K562 (cell line): Measurements from ENCODE around the gene AP3B2. TPM values are rescaled to one million over a fixed set of nuclear protein-coding genes. Genes with fewer than 3 reads are reported as not detected.

Experiments used
- BMI1 ChIP-seq: fragments of 150-350 bp; IDR thresholded peaks from 2 replicates; pipeline ENCODE4 v1.6.1; 2014; ENCODE audit warnings: low read length
- CTBP1 ChIP-seq: fragments of 450-650 bp; IDR thresholded peaks from 2 replicates; pipeline ENCODE4 v1.6.1; 2016; ENCODE audit warnings: borderline replicate concordance
- ESRRA ChIP-seq: fragments of 450-650 bp; IDR thresholded peaks from 2 replicates; pipeline ENCODE4 v1.6.1; 2014; ENCODE audit warnings: low read depth, mild to moderate bottlenecking, moderate library complexity, borderline replicate concordance
- ETV1 ChIP-seq: fragments of 450-650 bp; conservative IDR thresholded peaks from 2 replicates; pipeline ENCODE4 v1.6.1; 2016; ENCODE audit warnings: missing genetic modification characterization, control low read depth, low read depth, missing compliant biosample characterization
- EZH2 ChIP-seq: IDR thresholded peaks from 2 replicates; pipeline ENCODE4 v1.6.1; 2012; ENCODE audit warnings: low read depth, mild to moderate bottlenecking, inconsistent platforms, low read length, borderline replicate concordance
- MCM2 ChIP-seq: fragments of 450-650 bp; IDR thresholded peaks from 2 replicates; pipeline ENCODE4 v1.6.1; 2017; ENCODE audit warnings: low read depth, mild to moderate bottlenecking
- NCOA4 ChIP-seq: fragments of 450-650 bp; IDR thresholded peaks from 2 replicates; pipeline ENCODE4 v1.6.1; 2018; ENCODE audit warnings: mild to moderate bottlenecking; ENCODE audit not compliant: partially characterized antibody
- NFE2L1 ChIP-seq: fragments of 450-650 bp; IDR thresholded peaks from 2 replicates; pipeline ENCODE4 v1.6.1; 2016; ENCODE audit warnings: missing genetic modification characterization, low read depth, mild to moderate bottlenecking, missing compliant biosample characterization, moderate library complexity, borderline replicate concordance
- PTTG1 ChIP-seq: fragments of 450-650 bp; IDR thresholded peaks from 2 replicates; pipeline ENCODE4 v1.6.1; 2016; ENCODE audit warnings: low read depth, mild to moderate bottlenecking, missing genetic modification characterization, missing compliant biosample characterization
- RUNX1 ChIP-seq: sonication (generic); IDR thresholded peaks from 2 replicates; pipeline ENCODE4 v1.6.1; 2016; ENCODE audit warnings: antibody characterized with exemption, low read depth
- SNRNP70 ChIP-seq: fragments of 200-400 bp; formaldehyde crosslinking; optimal IDR thresholded peaks from 2 replicates; pipeline ENCODE3; 2017; ENCODE audit warnings: low read depth, low read length
- SPI1 ChIP-seq: IDR thresholded peaks from 2 replicates; pipeline ENCODE4 v1.6.1; 2011; ENCODE audit warnings: low read depth, low read length, control low read depth, borderline replicate concordance
- TAF7 ChIP-seq: fragments of 450-650 bp; IDR thresholded peaks from 2 replicates; pipeline ENCODE4 v1.6.1; 2016; ENCODE audit warnings: missing genetic modification characterization, missing compliant biosample characterization
- TARDBP ChIP-seq: fragments of 450-650 bp; IDR thresholded peaks from 2 replicates; pipeline ENCODE4 v1.6.1; 2016
- ZBTB8A ChIP-seq: fragments of 450-650 bp; IDR thresholded peaks from 2 replicates; pipeline ENCODE4 v1.6.1; 2018; ENCODE audit warnings: mild to moderate bottlenecking, moderate library complexity; ENCODE audit not compliant: partially characterized antibody
- ZFPM2 ChIP-seq: fragments of 250-450 bp; sonication (Bioruptor Pico); IDR thresholded peaks from 2 replicates; pipeline ENCODE4 v1.5.1; 2022; ENCODE audit warnings: mild to moderate bottlenecking
- ZNF197 ChIP-seq: fragments of 200-800 bp; sonication (Bioruptor generic); IDR thresholded peaks from 2 replicates; pipeline ENCODE4 v1.6.1; 2016; ENCODE audit warnings: low read depth, missing genetic modification characterization, missing compliant biosample characterization
- ZSCAN32 ChIP-seq: fragments of 450-650 bp; formaldehyde crosslinking; IDR thresholded peaks from 2 replicates; pipeline ENCODE4 v1.4.0; 2020; ENCODE audit warnings: mild to moderate bottlenecking, moderate library complexity
- polyA plus RNA-seq, 8 experiments: library from polyadenylated mRNA; depleted of rRNA in 4 of 8; stranded (reverse) in 5 of 8; unstranded in 3 of 8; fragments of >200 nt; fragmentation: Nextera tagmentation in 2 of 8; fragmentation: Illumina TruSeq in 1 of 8; extraction: Ambion mirVana in 2 of 8; extraction: Trizol in 1 of 8; gene quantifications; 2 replicates each; pipeline versions ENCODE4 v1.2.1 to v1.2.3, GENCODE V29; 2011 to 2014; ENCODE audit warnings: inconsistent platforms in 1 of 8, missing spikeins in 1 of 8
- total RNA-seq, 7 experiments: library from RNA; depleted of rRNA in 6 of 7; stranded (reverse); fragments of >200 nt in 6 of 7; fragmentation: Illumina TruSeq in 2 of 7; extraction: Trizol in 2 of 7; gene quantifications; 2 replicates each; pipeline versions ENCODE4 v1.2.1 to v1.2.3, GENCODE V29; 2011 to 2021; ENCODE audit warnings: low replicate concordance in 1 of 7
- TF ChIP-seq, protein P1 (sequence below): fragments of 450-650 bp; formaldehyde crosslinking; IDR thresholded peaks from 2 replicates; pipeline ENCODE4 v1.4.0; 2020; ENCODE audit warnings: mild to moderate bottlenecking, moderate library complexity
- TF ChIP-seq, protein P2 (sequence below): sonication (generic); IDR thresholded peaks from 2 replicates; pipeline ENCODE4 v1.6.1; 2016
- TF ChIP-seq, protein P3 (sequence below): fragments of 250-450 bp; sonication (Bioruptor Pico); IDR thresholded peaks from 2 replicates; pipeline ENCODE4 v1.4.0; 2020; ENCODE audit warnings: mild to moderate bottlenecking
- TF ChIP-seq, protein P4 (sequence below): fragments of 150-350 bp; conservative IDR thresholded peaks from 2 replicates; pipeline ENCODE4 v1.6.1; 2014; ENCODE audit warnings: low read length

Gene AP3B2
- total and polyA plus RNA-seq, 9 of the 15 experiments (the other 6 are each of a cell fraction or from before 2014, with no cell fraction given): 0.03 to 0.15 (median 0.10) TPM; not detected in 2

DNA sequence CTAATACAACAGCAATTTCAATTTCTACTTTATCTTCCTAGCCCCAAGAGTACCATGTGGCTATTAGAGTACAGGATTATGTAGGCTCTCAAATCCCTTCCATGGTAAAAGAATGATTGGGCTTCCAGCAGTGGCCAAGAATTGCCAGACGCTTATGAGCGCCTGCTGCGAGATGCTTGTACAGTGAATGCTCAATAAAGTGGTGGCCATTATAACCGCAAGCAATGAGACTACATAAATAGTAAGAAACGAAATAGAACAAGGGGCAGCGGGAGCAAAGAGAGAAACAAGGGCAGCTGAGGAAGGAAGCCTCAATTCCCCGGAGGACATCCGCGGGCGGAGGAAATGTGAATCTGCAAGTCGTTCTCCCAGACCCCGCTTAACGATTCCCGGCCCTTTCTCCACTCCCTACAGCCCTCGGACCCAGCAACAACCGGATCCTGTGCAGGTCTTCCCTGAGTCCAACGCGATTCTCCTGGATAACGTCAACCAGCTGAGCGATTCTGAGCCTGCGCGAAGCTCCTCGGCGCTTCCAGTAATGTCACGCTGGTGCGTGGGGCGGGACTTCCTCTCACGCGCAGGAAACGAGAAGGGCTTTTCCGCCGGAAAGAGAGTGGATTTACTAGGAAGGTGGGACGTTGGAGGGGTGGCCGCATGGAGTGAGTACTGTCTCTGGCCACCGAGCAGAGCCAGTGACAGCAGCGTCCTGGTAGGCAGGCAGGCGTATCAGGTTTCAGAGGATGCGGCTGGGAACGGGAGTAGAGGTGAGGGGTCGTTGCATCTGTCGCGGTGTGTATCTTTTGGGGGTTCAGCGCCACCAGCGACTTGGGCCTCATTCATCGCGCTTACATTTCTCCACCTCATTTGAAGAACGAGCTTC lies 40.5 kb upstream of the AP3B2 start (continued):
- TF ChIP-seq, protein P1, sequence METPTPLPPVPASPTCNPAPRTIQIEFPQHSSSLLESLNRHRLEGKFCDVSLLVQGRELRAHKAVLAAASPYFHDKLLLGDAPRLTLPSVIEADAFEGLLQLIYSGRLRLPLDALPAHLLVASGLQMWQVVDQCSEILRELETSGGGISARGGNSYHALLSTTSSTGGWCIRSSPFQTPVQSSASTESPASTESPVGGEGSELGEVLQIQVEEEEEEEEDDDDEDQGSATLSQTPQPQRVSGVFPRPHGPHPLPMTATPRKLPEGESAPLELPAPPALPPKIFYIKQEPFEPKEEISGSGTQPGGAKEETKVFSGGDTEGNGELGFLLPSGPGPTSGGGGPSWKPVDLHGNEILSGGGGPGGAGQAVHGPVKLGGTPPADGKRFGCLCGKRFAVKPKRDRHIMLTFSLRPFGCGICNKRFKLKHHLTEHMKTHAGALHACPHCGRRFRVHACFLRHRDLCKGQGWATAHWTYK: no peak
- TF ChIP-seq RUNX1 (no peak), BMI1 (no peak), NFE2L1 (no peak), PTTG1 (tag) (no peak), SNRNP70 (no peak), ZSCAN32 (CRISPR knock-in tag) (no peak), NCOA4 (no peak), ETV1 (peak; percentile 57), MCM2 (no peak), TAF7 (0 out of 2 replicates have a peak, but pooled peaks have one; percentile 22), ZBTB8A (no peak), ZFPM2 (CRISPR knock-in tag) (no peak), ZNF197 (CRISPR knock-in tag) (no peak), SPI1 (peak; percentile 95), TARDBP (0 out of 2 replicates have a peak, but pooled peaks have one; percentile 24), ESRRA (peak; percentile 15; the same call in 1 of the 2 replicates), EZH2 (no peak), CTBP1 (peak; percentile 47; the same call in 1 of the 2 replicates)
- TF ChIP-seq, protein P2, sequence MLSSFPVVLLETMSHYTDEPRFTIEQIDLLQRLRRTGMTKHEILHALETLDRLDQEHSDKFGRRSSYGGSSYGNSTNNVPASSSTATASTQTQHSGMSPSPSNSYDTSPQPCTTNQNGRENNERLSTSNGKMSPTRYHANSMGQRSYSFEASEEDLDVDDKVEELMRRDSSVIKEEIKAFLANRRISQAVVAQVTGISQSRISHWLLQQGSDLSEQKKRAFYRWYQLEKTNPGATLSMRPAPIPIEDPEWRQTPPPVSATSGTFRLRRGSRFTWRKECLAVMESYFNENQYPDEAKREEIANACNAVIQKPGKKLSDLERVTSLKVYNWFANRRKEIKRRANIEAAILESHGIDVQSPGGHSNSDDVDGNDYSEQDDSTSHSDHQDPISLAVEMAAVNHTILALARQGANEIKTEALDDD: no peak
- TF ChIP-seq, protein P3, sequence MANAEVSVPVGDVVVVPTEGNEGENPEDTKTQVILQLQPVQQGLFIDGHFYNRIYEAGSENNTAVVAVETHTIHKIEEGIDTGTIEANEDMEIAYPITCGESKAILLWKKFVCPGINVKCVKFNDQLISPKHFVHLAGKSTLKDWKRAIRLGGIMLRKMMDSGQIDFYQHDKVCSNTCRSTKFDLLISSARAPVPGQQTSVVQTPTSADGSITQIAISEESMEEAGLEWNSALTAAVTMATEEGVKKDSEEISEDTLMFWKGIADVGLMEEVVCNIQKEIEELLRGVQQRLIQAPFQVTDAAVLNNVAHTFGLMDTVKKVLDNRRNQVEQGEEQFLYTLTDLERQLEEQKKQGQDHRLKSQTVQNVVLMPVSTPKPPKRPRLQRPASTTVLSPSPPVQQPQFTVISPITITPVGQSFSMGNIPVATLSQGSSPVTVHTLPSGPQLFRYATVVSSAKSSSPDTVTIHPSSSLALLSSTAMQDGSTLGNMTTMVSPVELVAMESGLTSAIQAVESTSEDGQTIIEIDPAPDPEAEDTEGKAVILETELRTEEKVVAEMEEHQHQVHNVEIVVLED: peak; percentile 89
- TF ChIP-seq, protein P4, sequence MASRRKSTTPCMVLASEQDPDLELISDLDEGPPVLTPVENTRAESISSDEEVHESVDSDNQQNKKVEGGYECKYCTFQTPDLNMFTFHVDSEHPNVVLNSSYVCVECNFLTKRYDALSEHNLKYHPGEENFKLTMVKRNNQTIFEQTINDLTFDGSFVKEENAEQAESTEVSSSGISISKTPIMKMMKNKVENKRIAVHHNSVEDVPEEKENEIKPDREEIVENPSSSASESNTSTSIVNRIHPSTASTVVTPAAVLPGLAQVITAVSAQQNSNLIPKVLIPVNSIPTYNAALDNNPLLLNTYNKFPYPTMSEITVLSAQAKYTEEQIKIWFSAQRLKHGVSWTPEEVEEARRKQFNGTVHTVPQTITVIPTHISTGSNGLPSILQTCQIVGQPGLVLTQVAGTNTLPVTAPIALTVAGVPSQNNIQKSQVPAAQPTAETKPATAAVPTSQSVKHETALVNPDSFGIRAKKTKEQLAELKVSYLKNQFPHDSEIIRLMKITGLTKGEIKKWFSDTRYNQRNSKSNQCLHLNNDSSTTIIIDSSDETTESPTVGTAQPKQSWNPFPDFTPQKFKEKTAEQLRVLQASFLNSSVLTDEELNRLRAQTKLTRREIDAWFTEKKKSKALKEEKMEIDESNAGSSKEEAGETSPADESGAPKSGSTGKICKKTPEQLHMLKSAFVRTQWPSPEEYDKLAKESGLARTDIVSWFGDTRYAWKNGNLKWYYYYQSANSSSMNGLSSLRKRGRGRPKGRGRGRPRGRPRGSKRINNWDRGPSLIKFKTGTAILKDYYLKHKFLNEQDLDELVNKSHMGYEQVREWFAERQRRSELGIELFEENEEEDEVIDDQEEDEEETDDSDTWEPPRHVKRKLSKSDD: no peak; the same call in 1 of the 2 replicates
